Trophoblast cell (in vitro differentiated cells and primary cell): ENCODE results near the gene OR6C74.
A peak's percentile ranks its signal among the peaks of the same experiment; 100 is the strongest.

ENCODE experiments used
- DNase-seq, 2 donors: peaks; one replicate each; pipeline ENCODE4 v3.0.0-alpha.2; 2016
- H2AFZ ChIP-seq: 2 replicates; pipeline ENCODE4 v1.6.1; 2013; ENCODE audit warnings: low read length, moderate library complexity, mild to moderate bottlenecking; ENCODE audit not compliant: insufficient read depth, poor library complexity
- H2AK5ac ChIP-seq: 2 replicates; pipeline ENCODE4 v1.6.1; 2013; ENCODE audit warnings: mild to moderate bottlenecking, low read length
- H2BK120ac ChIP-seq: 2 replicates; pipeline ENCODE4 v1.6.1; 2013; ENCODE audit warnings: low read length, mild to moderate bottlenecking, moderate library complexity; ENCODE audit not compliant: insufficient read depth, poor library complexity
- H2BK12ac ChIP-seq: 2 replicates; pipeline ENCODE4 v1.6.1; 2013; ENCODE audit warnings: mild to moderate bottlenecking, low read length, moderate library complexity
- H2BK5ac ChIP-seq: 2 replicates; pipeline ENCODE4 v1.6.1; 2013; ENCODE audit warnings: low read length, low read depth, moderate library complexity, mild to moderate bottlenecking; ENCODE audit not compliant: poor library complexity
- H3K14ac ChIP-seq: 2 replicates; pipeline ENCODE4 v1.6.1; 2013; ENCODE audit warnings: mild to moderate bottlenecking, low read length
- H3K18ac ChIP-seq: 2 replicates; pipeline ENCODE4 v1.6.1; 2013; ENCODE audit warnings: mild to moderate bottlenecking, low read length
- H3K23ac ChIP-seq: 2 replicates; pipeline ENCODE4 v1.6.1; 2013; ENCODE audit warnings: low read length
- H3K27ac ChIP-seq: 2 replicates; pipeline ENCODE4 v1.5.1; 2013; ENCODE audit warnings: low read depth, mild to moderate bottlenecking, inconsistent platforms, low read length, moderate library complexity
- H3K27me3 ChIP-seq: 2 replicates; pipeline ENCODE4 v1.6.1; 2013; ENCODE audit warnings: inconsistent platforms, mild to moderate bottlenecking, low read length, moderate library complexity; ENCODE audit not compliant: insufficient read depth
- H3K36me3 ChIP-seq, 2 experiments: 1 replicate in 1 of 2; 2 replicates in 1 of 2; pipeline ENCODE4 v1.6.1; 2013; ENCODE audit warnings: low read length in 2 of 2, mild to moderate bottlenecking in 2 of 2, moderate library complexity in 1 of 2; ENCODE audit not compliant: insufficient read depth in 2 of 2, control insufficient read depth in 1 of 2
- H3K4ac ChIP-seq: 2 replicates; pipeline ENCODE4 v1.6.1; 2013; ENCODE audit warnings: low read depth, mild to moderate bottlenecking, low read length, moderate library complexity
- H3K4me1 ChIP-seq, 2 experiments: 1 replicate in 1 of 2; 2 replicates in 1 of 2; pipeline ENCODE4 v1.6.1; 2013; ENCODE audit warnings: low read length in 2 of 2, mild to moderate bottlenecking in 2 of 2, moderate library complexity in 1 of 2; ENCODE audit not compliant: insufficient read depth in 2 of 2, control insufficient read depth in 1 of 2
- H3K4me2 ChIP-seq: 2 replicates; pipeline ENCODE4 v1.6.1; 2013; ENCODE audit warnings: inconsistent platforms, mild to moderate bottlenecking, low read length, moderate library complexity
- H3K4me3 ChIP-seq: 2 replicates; pipeline ENCODE4 v1.5.1; 2013; ENCODE audit warnings: mild to moderate bottlenecking, low read depth, low read length, inconsistent platforms
- H3K79me1 ChIP-seq: one replicate; pipeline ENCODE4 v1.6.1; 2013; ENCODE audit warnings: low read length
- H3K79me2 ChIP-seq: 2 replicates; pipeline ENCODE4 v1.6.1; 2013; ENCODE audit warnings: low read length, mild to moderate bottlenecking; ENCODE audit not compliant: control insufficient read depth, insufficient read depth, poor library complexity
- H3K9ac ChIP-seq: 2 replicates; pipeline ENCODE4 v1.6.1; 2013; ENCODE audit warnings: mild to moderate bottlenecking, low read length
- H3K9me3 ChIP-seq: 2 replicates; pipeline ENCODE4 v1.6.1; 2013; ENCODE audit warnings: low read depth, mild to moderate bottlenecking, control low read depth, inconsistent platforms, low read length; ENCODE audit not compliant: insufficient read depth
- H4K12ac ChIP-seq: 2 replicates; pipeline ENCODE4 v1.6.1; 2013; ENCODE audit warnings: low read depth, mild to moderate bottlenecking, low read length, moderate library complexity
- H4K8ac ChIP-seq: 2 replicates; pipeline ENCODE4 v1.6.1; 2013; ENCODE audit warnings: low read depth, mild to moderate bottlenecking, low read length, moderate library complexity
- H4K91ac ChIP-seq: one replicate; pipeline ENCODE4 v1.6.1; 2013; ENCODE audit warnings: low read depth, mild to moderate bottlenecking, low read length, moderate library complexity
- WGBS: extraction: QIAGEN DNeasy Blood & Tissue Kit; methylation state at CpG from one replicate; pipeline ENCODE4 v1.1.7; 2013; ENCODE audit warnings: missing lambda C conversion rate; ENCODE audit not compliant: insufficient read length, insufficient coverage; ENCODE audit errors: extremely low coverage; 5-methylcytosine and 5-hydroxymethylcytosine counted together

The OR6C74 gene

DNA sequence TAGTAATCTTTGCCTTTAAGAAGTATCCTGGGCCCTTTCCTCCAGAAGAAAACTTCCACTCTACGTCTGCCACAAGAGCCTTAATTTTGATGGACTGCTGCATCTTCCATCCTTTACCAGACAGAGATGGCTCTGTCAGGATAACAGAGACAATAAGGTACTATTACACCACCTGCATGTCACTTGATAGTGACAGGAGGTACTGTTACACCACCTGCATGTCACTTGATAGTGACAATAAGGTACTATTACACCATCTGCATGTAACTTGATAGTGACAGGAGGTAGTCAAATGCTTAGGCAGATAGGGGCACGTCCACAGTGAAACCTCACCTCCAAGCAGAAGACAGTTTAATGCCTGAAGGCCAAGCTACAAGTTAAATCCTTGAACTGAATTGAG is 13.9 kb downstream of the OR6C74 start:
- Histone ChIP-seq H3K4ac (no peak overlapping the region), H3K4me2 (no peak overlapping the region), H3K23ac (peak overlapping the region; percentile 46), H3K79me2 (no peaks in the 10 kb centered on the region), H3K27ac (no peak overlapping the region), H3K14ac (no peak overlapping the region), H3K36me3 (no peaks in the 10 kb centered on the region), H3K27me3 (no peaks in the 10 kb centered on the region), H3K9me3 (no peaks in the 10 kb centered on the region), H3K18ac (no peak overlapping the region), H3K4me1 (no peaks in the 10 kb centered on the region), H4K12ac (no peak overlapping the region), H2BK12ac (no peak overlapping the region), H3K79me1 (no peaks in the 10 kb centered on the region), H2AFZ (no peak overlapping the region), H3K9ac (no peak overlapping the region), H2AK5ac (no peak overlapping the region), H2BK120ac (no peak overlapping the region), H3K4me3 (no peak overlapping the region), H4K8ac (no peak overlapping the region), H4K91ac (no peak overlapping the region), H2BK5ac (no peak overlapping the region)
- DNase-seq = no peak
- WGBS = no CpG with 5 or more reads among the region's 2 CpGs

GRCh38 chr12:55280991-55281390 is 36.6 kb downstream of the OR6C74 start:
- Histone ChIP-seq H2AK5ac (no peak overlapping the region), H3K4ac (no peak overlapping the region), H3K79me1 (no peaks in the 10 kb centered on the region), H3K9ac (no peak overlapping the region), H3K79me2 (no peaks in the 10 kb centered on the region), H3K4me2 (no peak overlapping the region), H3K36me3 (no peaks in the 10 kb centered on the region), H3K9me3 (no peaks in the 10 kb centered on the region), H3K27me3 (no peaks in the 10 kb centered on the region), H4K8ac (no peak overlapping the region), H4K12ac (no peak overlapping the region), H3K18ac (no peak overlapping the region), H2BK5ac (no peak overlapping the region), H3K4me3 (no peak overlapping the region), H3K27ac (no peak overlapping the region), H3K14ac (no peak overlapping the region), H2BK120ac (no peak overlapping the region), H4K91ac (no peak overlapping the region), H2BK12ac (no peak overlapping the region), H3K23ac (no peak overlapping the region), H2AFZ (no peak overlapping the region), H3K4me1 (no peaks in the 10 kb centered on the region)
- WGBS = no CpG with 5 or more reads among the region's 2 CpGs
- no peak for DNase-seq

DNA sequence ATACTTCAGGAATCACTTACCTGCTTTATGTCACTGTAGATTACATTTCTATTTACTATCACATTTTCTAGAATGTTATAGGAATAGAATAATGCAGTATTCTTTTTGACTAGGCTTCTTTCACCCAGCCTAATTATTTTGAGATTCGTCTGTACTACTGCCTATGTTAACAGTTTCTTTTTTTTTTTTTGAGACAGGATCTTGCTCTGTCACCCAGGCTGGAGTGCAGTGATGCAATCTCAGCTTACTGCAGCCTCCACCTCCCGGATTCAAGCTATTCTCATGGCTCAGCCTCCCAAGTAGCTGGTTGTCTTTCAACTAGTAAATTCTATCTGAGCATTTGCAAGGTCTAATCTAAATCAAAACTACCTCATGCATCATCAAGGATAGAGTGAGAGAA is 45.6 kb downstream of the OR6C74 start:
- Histone ChIP-seq H3K14ac (no peak overlapping the region), H4K8ac (no peak overlapping the region), H3K4me2 (no peak overlapping the region), H2BK12ac (no peak overlapping the region), H4K91ac (no peak overlapping the region), H3K36me3 (no peaks in the 10 kb centered on the region), H3K18ac (no peak overlapping the region), H3K9me3 (no peaks in the 10 kb centered on the region), H2BK120ac (no peak overlapping the region), H3K79me1 (no peaks in the 10 kb centered on the region), H3K4ac (no peak overlapping the region), H3K4me1 (no peaks in the 10 kb centered on the region), H3K27me3 (no peaks in the 10 kb centered on the region), H3K79me2 (no peaks in the 10 kb centered on the region), H3K27ac (no peak overlapping the region), H2AFZ (no peak overlapping the region), H3K23ac (no peak overlapping the region), H3K9ac (no peak overlapping the region), H2BK5ac (no peak overlapping the region), H4K12ac (no peak overlapping the region), H2AK5ac (no peak overlapping the region), H3K4me3 (no peak overlapping the region)
- WGBS = no CpG with 5 or more reads among the region's 2 CpGs
- no peak for DNase-seq
